Activated CD4-positive, CD25-positive, alpha-beta regulatory T cell treated with anti-CD3 and anti-CD28 coated beads, Interleukin-2, amount 50 U/mL, for 72 hours (primary cell): ENCODE results near the gene TNFRSF4.

Experiments used
- DNase-seq: peaks from one replicate; pipeline ENCODE4 v3.0.0; 2021

Gene TNFRSF4

GRCh38 chr1:1245178-1245816, 31.3 kb upstream of the TNFRSF4 start:
- DNase-seq, result no peak

DNA sequence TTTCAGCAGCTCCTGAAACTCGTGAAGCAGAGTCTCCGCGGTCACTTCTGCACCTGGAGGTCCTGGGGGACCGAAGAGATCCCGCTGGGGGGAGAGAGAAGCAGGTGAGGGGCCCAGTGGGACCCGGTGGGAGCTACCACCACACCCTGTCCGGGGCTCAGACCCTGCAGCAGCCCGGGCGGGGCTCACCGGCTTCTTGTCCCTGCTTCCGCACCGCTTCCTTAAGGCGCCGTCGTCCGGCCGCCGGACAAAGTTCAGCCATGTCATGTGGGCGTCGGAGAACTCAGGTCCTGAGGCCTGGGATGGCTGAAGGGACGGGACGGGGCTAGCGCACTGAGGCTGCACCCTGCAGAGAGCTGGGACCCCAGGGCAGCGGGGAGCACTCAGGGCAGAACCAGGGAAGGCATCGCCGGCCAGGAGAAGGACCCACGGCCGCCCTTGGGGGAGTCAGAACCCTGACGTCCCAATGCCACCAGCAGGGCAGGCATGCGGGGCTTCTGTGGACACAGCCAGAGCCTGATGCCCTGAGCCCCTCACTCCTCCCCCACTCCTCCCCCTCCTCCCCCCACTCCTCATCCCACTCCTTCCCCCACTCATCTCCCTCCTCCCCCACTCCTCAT, 30.3 kb upstream of the TNFRSF4 start:
- DNase-seq, result no peak

- no peak for DNase-seq
Measured at GRCh38 chr1:1243807-1244191, 29.8 kb upstream of the TNFRSF4 start.

DNA sequence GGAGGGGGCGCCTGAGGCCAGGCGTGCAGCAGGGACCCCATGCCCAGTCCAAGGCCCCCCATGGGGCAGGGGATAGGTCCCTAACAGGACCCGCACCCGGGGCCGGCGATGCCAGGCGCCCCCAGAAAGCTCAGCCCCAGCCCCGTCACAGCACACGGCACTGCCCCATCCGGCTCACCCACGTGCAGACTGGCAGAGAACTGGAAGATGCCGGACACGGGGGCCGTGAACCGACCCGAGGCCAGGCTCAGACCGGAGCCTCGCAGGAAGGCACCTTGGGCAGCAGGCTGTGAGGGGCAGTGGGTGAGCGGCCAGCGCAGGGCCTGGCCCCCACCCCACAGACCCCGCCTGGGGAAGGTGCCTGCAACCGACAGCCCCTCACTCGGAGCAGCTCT, 29.3 kb upstream of the TNFRSF4 start:
- no peak for DNase-seq

DNA sequence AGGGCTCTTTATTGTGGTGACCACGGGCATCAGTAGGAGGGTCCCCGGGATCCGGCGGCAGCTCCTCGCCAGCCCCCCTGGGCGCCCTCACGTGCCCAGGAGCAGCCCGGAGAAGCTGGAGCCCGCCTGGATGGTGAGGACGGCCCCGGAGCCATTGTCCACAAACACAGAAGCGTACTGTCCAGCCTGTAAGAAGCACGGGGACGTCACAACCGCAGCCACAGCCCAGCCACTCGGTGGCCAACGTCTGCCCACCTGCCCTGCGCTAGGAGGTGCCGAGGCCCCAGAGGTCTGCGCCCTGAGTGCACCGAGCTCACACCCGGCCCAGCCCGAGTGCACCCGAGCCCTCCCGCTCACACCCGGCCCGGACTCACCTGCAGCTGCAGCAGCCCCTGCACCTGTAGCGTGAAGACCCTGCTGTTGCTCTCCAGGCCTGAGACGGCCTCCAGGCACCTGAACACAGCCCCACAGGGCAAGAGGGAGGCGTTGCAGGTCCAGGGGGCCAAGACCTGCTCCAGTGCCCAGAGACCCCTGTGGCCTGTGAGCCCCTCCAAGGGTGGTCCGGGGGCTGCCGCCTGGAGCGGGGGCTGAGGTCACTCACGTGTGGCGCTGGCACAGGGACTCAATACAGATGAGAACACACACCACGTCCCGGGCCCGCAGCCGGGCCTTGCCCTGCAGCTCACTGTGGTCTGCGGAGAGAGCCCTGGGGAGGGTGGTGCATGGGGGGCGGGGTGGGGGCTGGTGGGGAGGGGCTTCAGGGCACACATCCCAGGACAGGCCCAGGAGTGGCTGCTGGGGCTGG, 28.7 kb upstream of the TNFRSF4 start:
- no peak for DNase-seq

DNA sequence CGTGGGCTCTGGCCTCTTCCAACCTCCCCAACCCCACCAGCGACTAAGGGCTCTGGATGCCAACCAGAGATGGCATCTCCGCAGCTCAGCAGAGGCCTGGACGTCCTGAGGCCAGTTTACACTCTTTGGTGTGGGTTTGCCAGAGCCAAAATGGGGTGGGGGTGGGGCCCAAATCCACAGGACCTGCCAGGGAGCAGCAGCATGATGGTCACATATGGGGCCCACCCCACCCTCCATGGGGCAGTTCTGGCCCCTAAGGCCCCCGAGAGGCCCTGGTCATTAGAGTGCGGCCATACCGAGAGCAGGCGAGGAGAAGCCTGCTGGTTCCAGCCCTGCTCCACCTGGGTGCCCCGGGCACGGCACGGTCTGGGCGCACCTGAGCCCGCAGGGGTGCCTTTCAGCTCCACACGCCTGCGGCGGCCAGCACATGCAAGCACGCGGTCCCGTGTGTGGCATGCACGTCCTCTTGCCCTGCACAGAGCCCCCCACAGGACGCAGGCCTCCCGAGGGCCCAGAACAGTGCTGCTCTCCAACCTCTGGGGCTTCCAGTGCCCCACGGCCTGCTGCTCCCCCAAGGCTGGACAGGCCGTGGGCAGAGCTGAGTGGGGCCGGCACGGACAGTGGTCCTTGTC, 27.8 kb upstream of the TNFRSF4 start:
- DNase-seq, result no peak

- no peak for DNase-seq
Measured at GRCh38 chr1:1240822-1241587, 27.1 kb upstream of the TNFRSF4 start.

DNA sequence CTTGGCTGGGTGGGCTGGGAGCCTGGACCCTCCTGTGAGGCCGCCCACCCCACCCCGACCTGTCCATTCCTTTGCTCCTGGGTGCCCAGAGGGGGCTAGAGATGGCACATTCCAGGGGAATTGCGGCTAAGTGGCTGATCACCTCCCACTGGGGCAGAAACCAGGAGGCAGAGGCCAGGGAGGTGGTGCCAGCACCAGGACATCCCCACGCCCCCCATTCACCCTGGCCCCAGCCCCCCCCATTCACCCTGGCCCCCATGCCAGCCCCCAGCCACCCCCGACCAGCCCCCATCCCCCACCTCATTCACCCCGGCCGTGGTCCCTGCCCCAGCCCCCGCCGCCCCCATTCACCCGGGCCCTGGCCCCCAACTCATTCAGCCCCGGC, 26.4 kb upstream of the TNFRSF4 start:
- no peak for DNase-seq

DNA sequence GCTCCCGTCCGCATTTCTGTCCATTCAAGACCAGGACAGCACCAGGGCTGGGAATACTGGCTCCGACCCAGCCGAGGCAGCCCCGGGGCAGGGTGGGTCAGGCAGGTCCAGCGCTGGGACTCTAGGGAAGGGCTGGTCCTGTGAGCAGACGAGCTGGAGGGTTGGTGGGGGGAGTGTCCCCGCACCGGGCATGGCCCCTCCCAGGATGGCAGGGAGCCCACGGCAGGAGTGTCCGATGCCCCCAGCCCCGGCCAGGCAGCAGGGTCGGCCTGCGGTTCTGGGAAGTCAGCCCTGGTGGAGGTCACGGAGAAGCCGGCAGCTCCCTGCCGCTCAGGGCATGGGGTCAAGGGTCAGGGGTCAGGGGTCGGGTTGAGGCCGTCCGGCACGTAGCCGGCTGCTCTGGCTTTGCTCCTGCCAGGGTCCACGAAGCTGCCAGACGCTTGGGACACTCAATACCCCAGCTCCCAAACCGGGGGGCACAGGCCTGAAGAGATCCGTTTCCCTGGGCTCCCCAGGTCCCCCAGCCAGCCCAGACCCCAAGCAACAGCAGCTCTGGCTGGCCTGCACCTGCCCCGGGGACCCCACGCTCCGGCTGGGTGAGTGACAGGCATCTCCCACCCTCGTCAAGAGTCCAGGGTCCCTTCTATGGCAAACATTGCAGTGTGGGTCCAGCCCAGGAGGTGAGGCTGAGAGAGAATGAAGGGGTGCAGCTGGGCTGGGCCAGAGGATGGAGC, 25.8 kb upstream of the TNFRSF4 start:
- no peak for DNase-seq

DNA sequence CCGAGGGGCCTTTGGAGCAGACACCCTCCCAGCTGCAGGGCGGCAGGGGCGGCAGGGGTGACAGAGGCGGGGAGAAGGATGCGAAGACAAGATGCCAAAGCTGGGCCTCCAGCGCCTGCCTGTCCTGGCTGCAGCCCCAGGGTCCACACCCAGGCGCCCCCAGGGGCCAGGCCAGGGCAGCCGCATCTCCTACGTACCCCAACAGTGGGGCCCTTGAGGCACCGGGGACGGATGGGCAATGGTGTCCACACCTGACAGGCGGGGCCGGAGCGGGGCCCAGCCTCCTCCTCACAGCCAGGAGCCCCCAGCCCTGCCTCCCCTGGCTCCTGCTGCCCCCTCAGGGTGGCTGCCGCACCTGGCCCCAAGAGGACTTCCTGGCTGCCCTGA, 25.3 kb upstream of the TNFRSF4 start:
- DNase-seq, result no peak

- no peak for DNase-seq
Measured at GRCh38 chr1:1238702-1239178, 24.8 kb upstream of the TNFRSF4 start.

- no peak for DNase-seq
Measured at GRCh38 chr1:1237874-1238701, 24.1 kb upstream of the TNFRSF4 start.

DNA sequence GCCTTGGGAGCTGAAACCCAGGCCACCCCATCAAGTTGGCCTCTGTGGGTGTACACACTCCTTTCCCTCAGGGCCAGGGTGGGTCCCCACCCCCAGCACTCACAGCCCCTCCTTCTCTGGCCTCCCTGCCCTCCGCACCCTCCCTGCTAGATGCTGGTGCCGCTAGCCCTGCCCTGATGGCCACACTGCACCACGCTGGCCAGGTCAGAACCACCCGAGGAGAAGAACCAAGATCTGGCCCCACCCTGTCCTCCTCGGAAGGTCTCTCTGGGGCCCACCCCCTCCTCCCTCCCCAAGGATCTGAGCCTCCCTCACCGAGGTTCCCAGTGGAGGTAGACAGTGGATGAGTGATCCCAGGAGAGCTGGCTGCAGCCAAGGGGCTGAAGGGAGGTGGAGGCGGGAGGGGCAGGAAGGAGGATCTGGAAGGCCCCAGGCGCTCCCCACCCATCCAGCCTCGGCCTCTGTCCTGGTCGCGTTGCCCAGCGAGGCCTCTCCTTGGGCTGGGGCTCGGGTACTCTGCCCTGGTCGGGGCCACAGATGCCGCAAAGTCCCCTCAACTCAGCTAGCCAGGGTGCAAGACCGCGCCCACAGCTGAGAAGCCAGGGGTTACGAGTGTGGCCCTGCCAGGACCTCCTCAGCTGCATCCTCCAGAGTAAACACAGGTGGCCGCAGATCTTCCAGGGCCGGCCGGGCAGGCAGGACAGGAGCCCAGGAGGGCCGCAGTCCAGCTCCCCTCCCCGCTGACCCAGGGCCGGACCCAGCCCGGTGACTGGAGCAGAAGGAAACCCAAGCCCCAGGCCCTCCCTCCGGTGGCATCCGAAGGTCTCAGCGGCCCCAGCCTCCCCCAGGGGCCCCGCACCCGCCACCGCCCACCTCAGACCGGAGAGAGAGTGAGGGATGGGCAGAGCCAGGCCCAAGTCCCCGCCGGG, 23.3 kb upstream of the TNFRSF4 start:
- no peak for DNase-seq

DNA sequence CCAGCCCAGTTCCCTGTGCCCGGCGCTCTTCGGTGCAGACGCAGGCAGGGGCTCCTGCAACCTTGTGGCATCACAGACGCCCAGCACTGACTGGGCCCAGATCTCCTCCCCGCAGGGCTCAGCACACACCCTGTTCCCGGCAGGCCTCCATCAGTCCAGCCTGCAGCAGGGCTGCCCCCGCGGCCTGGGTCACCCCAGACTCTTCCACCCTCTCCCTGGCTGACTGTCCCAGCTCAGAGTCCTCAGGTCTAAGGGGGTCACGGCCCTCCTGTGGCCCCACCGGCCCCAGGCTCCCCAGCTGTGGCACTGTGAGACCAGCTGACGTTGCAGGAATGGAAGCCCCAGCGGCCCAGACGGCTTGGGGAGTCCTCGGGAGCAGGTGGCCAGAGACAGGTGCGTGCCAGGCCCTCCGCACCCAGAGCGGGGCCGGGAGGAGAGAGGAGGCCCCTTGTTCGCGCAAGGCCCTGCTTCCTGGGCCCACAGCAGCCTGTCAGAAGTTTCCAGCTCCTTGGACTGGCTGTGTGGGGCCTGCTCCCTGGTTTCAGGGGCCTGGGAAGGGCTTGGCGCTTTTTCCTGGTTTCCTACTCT, 22.3 kb upstream of the TNFRSF4 start:
- DNase-seq, result no peak

GRCh38 chr1:1235016-1235744, 21.2 kb upstream of the TNFRSF4 start:
- DNase-seq, result no peak

DNA sequence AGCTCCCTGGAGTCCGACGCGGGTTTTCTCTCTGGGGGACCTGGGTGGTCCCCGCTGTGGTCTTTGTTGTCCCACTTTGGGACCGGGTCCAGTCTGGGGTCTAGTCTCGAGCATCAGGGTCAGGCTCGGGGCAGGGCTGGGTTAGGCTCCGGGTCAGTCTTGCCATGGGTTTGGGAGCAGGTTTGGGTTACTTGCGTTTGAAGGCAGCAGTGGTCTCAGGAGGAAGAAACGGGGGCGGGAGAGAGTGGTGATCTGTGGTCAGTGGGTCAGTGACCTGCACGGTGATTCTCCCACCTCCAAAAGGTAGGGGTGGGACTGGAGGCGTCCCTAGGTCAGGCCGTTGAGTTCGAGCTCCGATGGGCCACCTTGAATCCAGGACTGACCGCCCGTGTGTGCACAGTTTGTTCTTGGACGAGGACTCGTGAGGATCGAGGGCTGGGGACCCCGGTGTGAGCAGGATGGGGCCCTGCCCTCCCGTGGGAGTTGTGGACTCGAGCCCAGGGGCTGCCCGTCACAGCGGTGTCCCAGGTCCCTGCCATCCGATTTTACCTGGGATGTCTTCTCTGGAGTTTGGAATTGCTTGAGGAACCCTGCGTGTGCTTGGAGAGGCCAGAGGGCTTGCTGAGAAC, 20.3 kb upstream of the TNFRSF4 start:
- no peak for DNase-seq

DNA sequence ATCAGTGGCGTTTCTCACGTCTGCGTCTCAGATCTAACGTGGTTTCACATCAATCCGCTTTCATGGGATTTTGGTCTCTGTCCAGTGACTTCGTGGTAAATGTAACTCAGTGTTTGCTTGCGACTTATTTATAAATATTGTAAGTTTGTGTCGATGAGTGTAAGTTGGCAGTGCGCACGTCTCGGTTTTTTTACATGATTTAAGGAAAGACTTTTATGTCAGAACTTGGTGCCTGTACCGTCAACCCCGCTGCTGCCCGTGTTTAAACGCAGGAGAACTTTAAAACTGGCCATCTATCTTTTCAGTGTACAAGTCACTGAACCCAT, 19.6 kb upstream of the TNFRSF4 start:
- DNase-seq, result no peak

DNA sequence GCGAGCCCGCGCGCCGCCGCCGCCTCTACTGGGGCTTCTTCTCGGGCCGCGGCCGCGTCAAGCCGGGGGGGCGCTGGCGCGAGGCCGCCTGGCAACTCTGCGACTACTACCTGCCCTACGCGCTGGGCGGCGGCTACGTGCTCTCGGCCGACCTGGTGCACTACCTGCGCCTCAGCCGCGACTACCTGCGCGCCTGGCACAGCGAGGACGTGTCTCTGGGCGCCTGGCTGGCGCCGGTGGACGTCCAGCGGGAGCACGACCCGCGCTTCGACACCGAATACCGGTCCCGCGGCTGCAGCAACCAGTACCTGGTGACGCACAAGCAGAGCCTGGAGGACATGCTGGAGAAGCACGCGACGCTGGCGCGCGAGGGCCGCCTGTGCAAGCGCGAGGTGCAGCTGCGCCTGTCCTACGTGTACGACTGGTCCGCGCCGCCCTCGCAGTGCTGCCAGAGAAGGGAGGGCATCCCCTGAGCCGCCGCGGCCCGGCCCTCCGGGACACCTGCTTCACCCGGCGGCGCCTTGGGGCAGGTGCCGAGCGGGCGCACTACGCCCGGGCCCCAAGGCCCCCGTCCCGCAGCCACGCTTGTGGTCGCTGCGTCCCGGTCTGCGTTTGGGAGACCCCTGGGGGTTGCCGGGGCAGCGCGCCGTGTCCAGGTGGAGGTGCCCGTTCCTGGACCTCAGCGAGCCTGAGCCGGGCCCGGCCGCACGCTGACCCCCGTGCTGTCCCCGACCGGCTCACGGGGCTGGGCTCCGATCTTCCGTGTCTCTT, 19.0 kb upstream of the TNFRSF4 start:
- no peak for DNase-seq
